ENCODE results near the gene CCM2L.

GRCh38 chr20:32004963-32005362, 5.3 kb upstream of the CCM2L start:
- TF ChIP-seq, protein P1, sequence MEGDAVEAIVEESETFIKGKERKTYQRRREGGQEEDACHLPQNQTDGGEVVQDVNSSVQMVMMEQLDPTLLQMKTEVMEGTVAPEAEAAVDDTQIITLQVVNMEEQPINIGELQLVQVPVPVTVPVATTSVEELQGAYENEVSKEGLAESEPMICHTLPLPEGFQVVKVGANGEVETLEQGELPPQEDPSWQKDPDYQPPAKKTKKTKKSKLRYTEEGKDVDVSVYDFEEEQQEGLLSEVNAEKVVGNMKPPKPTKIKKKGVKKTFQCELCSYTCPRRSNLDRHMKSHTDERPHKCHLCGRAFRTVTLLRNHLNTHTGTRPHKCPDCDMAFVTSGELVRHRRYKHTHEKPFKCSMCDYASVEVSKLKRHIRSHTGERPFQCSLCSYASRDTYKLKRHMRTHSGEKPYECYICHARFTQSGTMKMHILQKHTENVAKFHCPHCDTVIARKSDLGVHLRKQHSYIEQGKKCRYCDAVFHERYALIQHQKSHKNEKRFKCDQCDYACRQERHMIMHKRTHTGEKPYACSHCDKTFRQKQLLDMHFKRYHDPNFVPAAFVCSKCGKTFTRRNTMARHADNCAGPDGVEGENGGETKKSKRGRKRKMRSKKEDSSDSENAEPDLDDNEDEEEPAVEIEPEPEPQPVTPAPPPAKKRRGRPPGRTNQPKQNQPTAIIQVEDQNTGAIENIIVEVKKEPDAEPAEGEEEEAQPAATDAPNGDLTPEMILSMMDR (conservative IDR thresholded peaks at IDR 0.05 in 1 of 2, IDR thresholded peaks at IDR 0.05 in 1 of 2; ENCODE audit: extremely low read depth in 1 of 2, insufficient read depth in 1 of 2, low read depth in 1 of 2, low read length in 2 of 2), result no peak
- TF ChIP-seq EZH2 (IDR thresholded peaks at IDR 0.05; ENCODE audit: borderline replicate concordance, low read length), result no peak
